OCI-LY7 (cell line): ENCODE measurements around the gene ZNF625.
A peak's percentile ranks its signal among the peaks of the same experiment; 100 is the strongest.

Experiments
- EZH2phosphoT487 ChIP-seq: fragments of 200-600 bp; sonication (generic); IDR thresholded peaks from 2 replicates; pipeline ENCODE4 v1.6.1; 2018; ENCODE audit warnings: low read depth, borderline replicate concordance, mild to moderate bottlenecking, mixed run types, antibody characterized with exemption, low read length, moderate library complexity, mixed read lengths
- TF ChIP-seq, protein P1 (sequence below): fragments of 200-600 bp; sonication (generic); conservative IDR thresholded peaks from 2 replicates; pipeline ENCODE4 v1.5.1; 2014; ENCODE audit warnings: mild to moderate bottlenecking, antibody characterized with exemption, low read length, moderate library complexity, mixed read lengths

DNA sequence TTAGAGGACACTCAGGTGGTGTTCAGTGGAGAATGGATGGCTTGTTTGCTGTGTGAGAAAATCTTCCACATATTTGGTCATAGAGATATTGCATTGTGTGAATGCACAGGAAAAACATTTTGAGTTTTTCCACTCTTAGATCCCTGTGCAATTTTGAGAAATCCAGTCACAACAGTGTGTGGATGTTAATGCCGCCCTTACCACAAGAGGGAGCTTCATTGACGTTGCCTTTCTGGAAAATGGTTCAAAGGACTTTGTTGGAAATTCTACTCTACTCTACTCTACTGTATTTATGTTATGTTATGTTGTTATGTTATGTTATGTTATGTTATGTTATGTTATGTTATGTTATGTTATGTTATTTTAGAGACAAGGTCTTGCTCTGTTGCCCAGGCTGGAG is 29.8 kb downstream of the ZNF625 start:
- TF ChIP-seq, protein P1, sequence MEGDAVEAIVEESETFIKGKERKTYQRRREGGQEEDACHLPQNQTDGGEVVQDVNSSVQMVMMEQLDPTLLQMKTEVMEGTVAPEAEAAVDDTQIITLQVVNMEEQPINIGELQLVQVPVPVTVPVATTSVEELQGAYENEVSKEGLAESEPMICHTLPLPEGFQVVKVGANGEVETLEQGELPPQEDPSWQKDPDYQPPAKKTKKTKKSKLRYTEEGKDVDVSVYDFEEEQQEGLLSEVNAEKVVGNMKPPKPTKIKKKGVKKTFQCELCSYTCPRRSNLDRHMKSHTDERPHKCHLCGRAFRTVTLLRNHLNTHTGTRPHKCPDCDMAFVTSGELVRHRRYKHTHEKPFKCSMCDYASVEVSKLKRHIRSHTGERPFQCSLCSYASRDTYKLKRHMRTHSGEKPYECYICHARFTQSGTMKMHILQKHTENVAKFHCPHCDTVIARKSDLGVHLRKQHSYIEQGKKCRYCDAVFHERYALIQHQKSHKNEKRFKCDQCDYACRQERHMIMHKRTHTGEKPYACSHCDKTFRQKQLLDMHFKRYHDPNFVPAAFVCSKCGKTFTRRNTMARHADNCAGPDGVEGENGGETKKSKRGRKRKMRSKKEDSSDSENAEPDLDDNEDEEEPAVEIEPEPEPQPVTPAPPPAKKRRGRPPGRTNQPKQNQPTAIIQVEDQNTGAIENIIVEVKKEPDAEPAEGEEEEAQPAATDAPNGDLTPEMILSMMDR: peak; percentile 83
- no peak for TF ChIP-seq EZH2phosphoT487
